HepG2 (cell line): ENCODE data around the gene DSCAML1.

Source experiments
- CEBPB ChIP-seq: IDR thresholded peaks from 2 replicates; pipeline ENCODE4 v1.6.1; 2011; ENCODE audit warnings: low read depth, low read length, improper control_type of control experiment, borderline replicate concordance
- FOXJ3 ChIP-seq: sonication (generic); formaldehyde crosslinking; IDR thresholded peaks from 2 replicates; pipeline ENCODE4 v1.4.0; 2020; ENCODE audit warnings: missing genetic modification reagents, mild to moderate bottlenecking, borderline replicate concordance
- HHEX ChIP-seq: IDR thresholded peaks from 2 replicates; pipeline ENCODE4 v1.6.1; 2016; ENCODE audit warnings: control low read depth
- POLR2A ChIP-seq, 2 experiments: IDR thresholded peaks; 2 replicates each; pipeline ENCODE4 v1.6.1; 2011; ENCODE audit warnings: low read depth in 2 of 2, low read length in 2 of 2, mild to moderate bottlenecking in 1 of 2, moderate library complexity in 1 of 2; ENCODE audit not compliant: insufficient read depth in 1 of 2
- TF ChIP-seq, protein P1 (sequence below): IDR thresholded peaks from 2 replicates; pipeline ENCODE4 v1.6.1; 2016; ENCODE audit warnings: missing compliant biosample characterization, missing genetic modification reagents, borderline replicate concordance
- TF ChIP-seq, protein P2 (sequence below): sonication (generic); formaldehyde crosslinking; IDR thresholded peaks from 2 replicates; pipeline ENCODE4 v1.5.0; 2020; ENCODE audit warnings: mild to moderate bottlenecking, missing genetic modification reagents, moderate library complexity
- TF ChIP-seq, protein P3 (sequence below), 2 experiments: fragments of 450-650 bp in 1 of 2; sonication (generic) in 1 of 2; formaldehyde crosslinking; IDR thresholded peaks; 2 replicates each; pipeline versions ENCODE4 v1.5.0 to v1.8.0; 2020 to 2022; ENCODE audit warnings: mild to moderate bottlenecking in 1 of 2, missing genetic modification reagents in 1 of 2
- TF ChIP-seq, protein P4 (sequence below): sonication (generic); formaldehyde crosslinking; IDR thresholded peaks from 2 replicates; pipeline ENCODE4 v1.4.0; 2020; ENCODE audit warnings: missing genetic modification reagents, borderline replicate concordance

DNA sequence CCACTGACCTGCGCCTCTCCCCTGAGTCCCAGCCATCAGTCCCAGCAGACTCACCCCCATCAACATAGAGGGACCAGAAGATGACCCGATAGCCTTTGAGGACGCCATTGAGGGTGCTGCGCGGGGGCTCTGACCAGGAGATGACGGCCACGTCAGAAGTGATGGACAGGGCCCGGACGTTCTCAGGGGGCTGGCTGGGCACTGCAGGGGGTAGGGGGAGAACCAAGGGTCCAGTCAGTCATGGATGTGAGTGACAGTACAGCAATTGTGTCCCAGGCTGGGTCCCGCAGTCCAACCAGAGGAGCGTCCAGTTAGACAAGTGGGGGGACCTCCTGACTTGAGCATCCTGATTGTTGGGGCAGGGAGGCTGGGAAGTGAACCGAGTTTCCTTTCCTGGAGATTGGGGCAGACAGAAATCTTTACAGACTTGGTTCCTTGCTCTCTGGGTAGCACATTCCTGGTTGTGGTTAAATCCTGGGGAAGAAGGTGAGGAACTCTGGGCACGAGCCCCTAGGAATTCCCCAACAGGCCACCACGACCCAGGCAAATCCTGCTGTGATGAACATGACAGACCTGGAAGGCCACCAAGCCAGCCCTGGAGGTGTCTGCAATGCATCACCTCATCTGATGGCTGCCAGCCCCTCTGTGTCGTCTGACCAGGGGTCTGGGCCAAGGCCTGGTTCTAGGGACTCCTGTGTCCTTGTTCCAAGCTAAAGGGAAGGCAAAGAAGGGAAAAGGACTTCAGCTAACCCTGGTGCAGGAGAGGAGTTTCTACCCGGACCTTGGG, 335.4 kb downstream of the DSCAML1 start:
- TF ChIP-seq, protein P1, sequence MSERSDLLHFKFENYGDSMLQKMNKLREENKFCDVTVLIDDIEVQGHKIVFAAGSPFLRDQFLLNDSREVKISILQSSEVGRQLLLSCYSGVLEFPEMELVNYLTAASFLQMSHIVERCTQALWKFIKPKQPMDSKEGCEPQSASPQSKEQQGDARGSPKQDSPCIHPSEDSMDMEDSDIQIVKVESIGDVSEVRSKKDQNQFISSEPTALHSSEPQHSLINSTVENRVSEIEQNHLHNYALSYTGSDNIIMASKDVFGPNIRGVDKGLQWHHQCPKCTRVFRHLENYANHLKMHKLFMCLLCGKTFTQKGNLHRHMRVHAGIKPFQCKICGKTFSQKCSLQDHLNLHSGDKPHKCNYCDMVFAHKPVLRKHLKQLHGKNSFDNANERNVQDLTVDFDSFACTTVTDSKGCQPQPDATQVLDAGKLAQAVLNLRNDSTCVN (CRISPR knock-in tag): no peak
- TF ChIP-seq FOXJ3 (CRISPR knock-in tag) (no peak), CEBPB (no peak), HHEX (CRISPR knock-in tag) (no peak), POLR2A (IDR thresholded peaks at IDR 0.05; ENCODE audit: insufficient read depth in 1 of 2, low read depth in 2 of 2, low read length in 2 of 2) (no peak)
- TF ChIP-seq, protein P2, sequence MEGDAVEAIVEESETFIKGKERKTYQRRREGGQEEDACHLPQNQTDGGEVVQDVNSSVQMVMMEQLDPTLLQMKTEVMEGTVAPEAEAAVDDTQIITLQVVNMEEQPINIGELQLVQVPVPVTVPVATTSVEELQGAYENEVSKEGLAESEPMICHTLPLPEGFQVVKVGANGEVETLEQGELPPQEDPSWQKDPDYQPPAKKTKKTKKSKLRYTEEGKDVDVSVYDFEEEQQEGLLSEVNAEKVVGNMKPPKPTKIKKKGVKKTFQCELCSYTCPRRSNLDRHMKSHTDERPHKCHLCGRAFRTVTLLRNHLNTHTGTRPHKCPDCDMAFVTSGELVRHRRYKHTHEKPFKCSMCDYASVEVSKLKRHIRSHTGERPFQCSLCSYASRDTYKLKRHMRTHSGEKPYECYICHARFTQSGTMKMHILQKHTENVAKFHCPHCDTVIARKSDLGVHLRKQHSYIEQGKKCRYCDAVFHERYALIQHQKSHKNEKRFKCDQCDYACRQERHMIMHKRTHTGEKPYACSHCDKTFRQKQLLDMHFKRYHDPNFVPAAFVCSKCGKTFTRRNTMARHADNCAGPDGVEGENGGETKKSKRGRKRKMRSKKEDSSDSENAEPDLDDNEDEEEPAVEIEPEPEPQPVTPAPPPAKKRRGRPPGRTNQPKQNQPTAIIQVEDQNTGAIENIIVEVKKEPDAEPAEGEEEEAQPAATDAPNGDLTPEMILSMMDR: no peak
- TF ChIP-seq, protein P3, sequence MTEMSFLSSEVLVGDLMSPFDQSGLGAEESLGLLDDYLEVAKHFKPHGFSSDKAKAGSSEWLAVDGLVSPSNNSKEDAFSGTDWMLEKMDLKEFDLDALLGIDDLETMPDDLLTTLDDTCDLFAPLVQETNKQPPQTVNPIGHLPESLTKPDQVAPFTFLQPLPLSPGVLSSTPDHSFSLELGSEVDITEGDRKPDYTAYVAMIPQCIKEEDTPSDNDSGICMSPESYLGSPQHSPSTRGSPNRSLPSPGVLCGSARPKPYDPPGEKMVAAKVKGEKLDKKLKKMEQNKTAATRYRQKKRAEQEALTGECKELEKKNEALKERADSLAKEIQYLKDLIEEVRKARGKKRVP (CRISPR knock-in tag; IDR thresholded peaks at IDR 0.05): no peak
- TF ChIP-seq, protein P4, sequence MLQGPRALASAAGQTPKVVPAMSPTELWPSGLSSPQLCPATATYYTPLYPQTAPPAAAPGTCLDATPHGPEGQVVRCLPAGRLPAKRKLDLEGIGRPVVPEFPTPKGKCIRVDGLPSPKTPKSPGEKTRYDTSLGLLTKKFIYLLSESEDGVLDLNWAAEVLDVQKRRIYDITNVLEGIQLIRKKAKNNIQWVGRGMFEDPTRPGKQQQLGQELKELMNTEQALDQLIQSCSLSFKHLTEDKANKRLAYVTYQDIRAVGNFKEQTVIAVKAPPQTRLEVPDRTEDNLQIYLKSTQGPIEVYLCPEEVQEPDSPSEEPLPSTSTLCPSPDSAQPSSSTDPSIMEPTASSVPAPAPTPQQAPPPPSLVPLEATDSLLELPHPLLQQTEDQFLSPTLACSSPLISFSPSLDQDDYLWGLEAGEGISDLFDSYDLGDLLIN (CRISPR knock-in tag): no peak
